Neural cell (in vitro differentiated cells): Measurements from ENCODE around the gene RERE.

Experiments
- CTCF ChIP-seq: fragments of 450-650 bp; IDR thresholded peaks from 2 replicates; pipeline ENCODE4 v1.5.1; 2014; ENCODE audit warnings: antibody characterized with exemption, mild to moderate bottlenecking, moderate library complexity; ENCODE audit not compliant: poor library complexity, severe bottlenecking
- EZH2 ChIP-seq: fragments of 200-600, 300-800 bp; shearing (Covaris generic), sonication (generic); IDR thresholded peaks from 2 replicates; pipeline ENCODE4 v1.6.1; 2014; ENCODE audit warnings: antibody characterized with exemption, low read length, borderline replicate concordance, mild to moderate bottlenecking; ENCODE audit not compliant: insufficient read depth, poor library complexity, severe bottlenecking

- TF ChIP-seq CTCF (no peak), EZH2 (no peak)
These were observed 361.0 kb downstream of the RERE start for GRCh38 chr1:8456308-8456912.
